Skin of body (tissue), 2 donors: ENCODE data around the gene FHDC1. TPM values are rescaled to one million over a fixed set of nuclear protein-coding genes. Genes with fewer than 3 reads are reported as not detected.

ENCODE experiments used
- DNase-seq: peaks from one replicate; lab custom pipeline; 2025; lab: John Stamatoyannopoulos, UW
- total RNA-seq: library from RNA; depleted of rRNA; stranded (reverse); fragments of >200 nt; gene quantifications from one replicate; pipeline ENCODE4 v1.2.3, GENCODE V29; 2014

Gene FHDC1
- total RNA-seq, 1 donor from 2014 or later = 12.2 TPM

DNA sequence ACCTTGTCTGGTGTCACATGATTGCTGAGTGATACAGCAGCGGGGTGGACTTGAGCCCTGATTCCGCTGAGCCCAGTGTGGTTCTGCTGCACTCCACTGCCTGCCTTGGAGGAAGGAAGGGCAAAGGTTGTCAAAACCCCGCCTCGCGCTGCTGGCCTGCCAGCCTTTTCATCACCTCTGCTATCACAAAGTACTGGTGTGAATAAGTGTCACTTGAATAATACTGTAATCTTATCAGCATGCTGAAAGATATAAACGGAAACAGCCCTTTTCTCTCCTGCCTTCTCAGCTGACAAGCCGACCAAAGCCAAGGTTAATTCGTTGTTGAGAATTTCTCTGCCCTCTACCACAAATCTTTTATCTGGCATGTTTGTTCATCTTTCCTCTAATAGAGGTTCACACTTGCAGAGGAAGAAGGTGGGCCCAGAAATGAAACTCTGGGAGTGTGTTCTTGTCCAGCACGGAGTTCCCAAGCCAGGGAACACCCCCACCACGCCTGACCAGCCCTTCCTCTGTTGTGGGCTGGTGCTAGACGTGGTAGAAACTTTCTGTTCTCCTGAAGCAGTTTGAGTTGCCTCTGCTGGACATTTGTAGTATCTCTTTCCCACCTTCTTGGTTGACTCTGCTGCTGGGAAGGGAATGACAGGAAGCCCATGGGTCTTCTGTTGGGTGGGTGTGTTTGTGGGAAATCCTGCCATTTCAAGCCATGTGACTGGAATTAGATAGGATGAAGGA is 21.5 kb downstream of the FHDC1 start:
- no peak for DNase-seq

DNA sequence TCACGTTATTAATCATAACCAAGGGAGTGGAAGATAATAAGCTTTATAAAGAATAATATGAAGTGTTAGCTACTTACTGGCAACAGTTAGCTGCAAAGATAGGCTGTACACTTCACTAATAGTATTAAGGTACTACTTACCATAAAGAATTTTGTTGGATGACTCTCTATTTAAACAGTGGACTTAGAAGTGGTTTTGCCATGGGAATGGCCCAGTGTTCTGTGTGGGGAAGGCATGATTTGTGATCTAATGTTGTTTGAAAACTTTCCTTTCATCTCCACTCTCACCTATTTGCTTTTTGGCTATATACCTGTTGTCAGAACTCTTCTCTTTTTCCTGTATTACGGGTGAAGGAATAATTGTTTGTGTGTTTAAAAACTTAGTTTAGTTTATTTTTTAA is 23.0 kb downstream of the FHDC1 start:
- no peak for DNase-seq

DNA sequence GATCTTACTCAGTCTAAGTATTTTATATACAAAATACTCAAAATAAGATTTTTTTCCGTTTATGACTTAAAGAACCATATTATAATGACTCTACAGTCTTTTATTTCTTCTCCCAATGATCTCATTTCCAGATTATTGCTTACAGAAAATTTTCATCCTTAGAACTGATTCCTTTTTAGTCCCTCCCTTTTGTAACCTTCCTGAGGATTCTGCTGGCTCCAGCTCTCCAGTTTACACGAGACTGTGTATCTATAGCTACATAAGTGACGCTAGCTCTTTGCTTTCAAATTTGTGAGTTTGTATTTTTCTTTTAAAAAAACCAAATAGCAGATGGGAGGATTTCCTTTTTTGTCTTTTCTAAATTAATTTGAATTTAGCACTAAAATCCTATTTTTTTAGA is 24.0 kb downstream of the FHDC1 start:
- DNase-seq = no peak

DNA sequence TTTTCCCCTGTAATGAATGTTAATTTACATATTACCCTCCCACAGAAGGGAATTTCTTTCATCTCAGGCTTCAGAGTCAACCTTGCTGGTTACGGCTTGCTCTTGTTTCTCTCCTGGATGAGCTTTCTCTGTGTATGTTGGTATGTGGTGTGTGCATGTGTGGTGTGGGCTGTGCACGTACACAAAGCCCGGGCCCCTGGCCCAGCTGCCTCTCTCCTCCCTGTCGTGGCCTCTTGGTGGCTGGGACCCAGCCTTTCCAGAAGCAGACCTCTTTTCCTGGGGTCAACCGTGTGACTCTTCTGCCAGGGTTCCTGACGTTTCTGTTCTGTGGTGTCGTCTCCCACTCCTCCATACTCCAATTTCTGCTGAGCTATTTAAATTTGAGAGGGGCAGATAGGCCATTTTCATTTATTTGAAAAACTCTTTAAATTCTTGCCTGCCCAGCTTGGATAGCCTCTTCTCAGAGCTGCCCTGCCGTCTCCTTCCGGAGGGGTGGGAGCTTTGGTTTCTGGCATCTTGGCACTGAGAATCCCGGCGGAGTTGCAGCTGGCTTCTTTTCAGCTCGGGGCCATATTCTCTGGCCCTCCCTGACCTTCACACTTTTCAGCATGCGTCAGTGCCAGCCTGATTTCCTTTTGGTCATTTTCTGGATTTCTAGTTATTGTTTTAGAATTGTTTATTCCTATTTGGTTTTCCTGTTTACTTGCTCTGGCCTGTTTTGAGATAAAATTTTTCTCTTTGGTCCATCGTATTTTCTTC is 25.1 kb downstream of the FHDC1 start:
- DNase-seq = no peak

DNA sequence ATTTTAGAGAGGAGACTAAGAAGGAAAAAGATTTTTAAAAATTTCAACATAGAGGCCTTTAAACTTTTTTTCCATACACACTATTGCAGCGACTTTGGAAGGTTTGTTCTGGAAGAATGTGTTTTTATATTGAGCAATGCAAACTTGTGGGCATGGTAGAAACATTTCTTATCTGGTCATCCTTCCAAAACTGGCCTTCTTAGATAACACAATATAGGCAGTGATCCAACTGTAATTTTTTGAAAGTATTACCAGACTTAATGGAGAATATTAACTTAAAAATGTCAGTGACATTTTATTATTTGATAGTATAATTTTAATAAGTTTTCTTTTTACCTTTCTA is 25.6 kb downstream of the FHDC1 start:
- DNase-seq = no peak

DNA sequence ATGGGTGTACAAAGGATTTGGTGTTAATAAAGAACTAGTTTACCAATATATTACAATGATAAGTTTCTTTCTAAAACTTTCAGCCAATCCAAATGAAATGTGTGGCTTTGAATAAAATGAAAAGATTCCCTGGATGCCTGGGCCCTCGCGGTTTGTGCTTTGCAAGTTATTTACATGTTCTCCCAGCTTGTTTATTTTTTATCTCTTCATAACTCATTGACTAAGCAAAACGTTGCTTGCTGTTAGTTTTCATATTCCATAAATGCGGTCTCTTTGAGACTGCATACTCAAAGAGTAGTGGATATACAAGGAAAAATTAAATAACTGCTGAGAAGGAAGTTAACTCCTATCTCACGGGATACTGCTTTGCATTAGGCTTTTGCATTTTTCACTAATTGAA is 26.0 kb downstream of the FHDC1 start:
- DNase-seq = no peak

- DNase-seq = no peak
Measured at GRCh38 chr4:152964335-152964734, 28.2 kb downstream of the FHDC1 start.

DNA sequence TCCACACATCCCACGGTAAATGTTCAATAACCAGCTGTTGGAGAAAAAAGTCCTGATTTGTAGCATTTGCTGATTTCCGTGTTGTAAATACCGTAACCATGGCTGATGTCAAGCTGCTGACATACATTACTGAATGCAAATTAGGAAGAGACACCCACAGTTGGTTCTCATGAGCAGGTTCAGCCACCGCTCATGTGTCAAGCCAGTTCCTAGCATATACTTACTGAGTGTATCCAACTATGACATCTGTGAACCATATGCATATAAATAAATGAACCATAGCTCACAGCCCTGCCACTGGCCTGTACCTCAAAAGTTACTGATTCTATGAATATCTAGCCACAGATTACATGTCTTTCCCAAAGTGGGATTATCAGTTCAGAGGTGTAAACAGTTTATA is 29.5 kb downstream of the FHDC1 start:
- DNase-seq = peak; percentile 69

DNA sequence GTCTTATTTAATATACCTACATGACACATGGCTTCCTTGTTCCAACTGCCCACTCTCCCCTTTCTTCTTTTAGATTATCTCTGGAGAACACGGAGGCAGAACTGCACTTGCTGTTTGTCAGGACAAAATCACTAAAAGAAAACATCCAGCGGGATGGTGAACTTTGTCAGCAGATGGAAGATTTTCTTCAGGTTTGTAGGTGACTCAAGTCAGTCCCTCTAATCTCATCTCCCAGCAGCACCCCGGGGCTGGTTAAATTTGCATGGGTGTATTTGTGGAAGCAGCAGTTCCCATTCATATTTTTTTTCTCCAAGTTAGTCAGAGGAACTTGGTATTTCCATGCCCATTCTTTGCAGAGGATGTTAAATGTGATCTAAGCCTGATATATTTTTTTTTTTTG is 31.8 kb downstream of the FHDC1 start:
- DNase-seq = no peak

- DNase-seq = no peak
Measured at GRCh38 chr4:152968806-152969394, 32.8 kb downstream of the FHDC1 start.

GRCh38 chr4:152970102-152970820 is 34.1 kb downstream of the FHDC1 start:
- peak; percentile 38 for DNase-seq

DNA sequence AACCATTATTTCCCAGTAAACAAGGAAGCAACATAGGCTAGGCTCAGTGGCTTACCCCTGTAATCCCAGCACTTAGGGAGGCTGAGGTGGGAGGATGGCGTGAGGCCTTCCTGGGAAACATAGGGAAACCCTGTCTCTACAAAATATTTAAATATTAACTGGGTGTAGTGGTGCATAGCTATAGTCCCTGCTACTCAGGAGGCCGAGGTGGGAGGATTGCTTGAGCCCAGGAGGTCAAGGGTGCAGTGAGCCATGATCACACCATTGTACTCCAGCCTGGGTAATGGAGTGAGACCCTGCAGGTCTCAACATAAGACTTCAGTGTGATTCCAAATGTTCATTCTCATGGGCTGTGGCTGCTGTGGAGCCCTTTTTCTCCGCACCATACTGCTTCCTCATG is 34.9 kb downstream of the FHDC1 start:
- no peak for DNase-seq

- peak; percentile 88 for DNase-seq
Measured at GRCh38 chr4:152972821-152973628, 36.9 kb downstream of the FHDC1 start.

- DNase-seq = peak; percentile 87
Measured at GRCh38 chr4:152973629-152974467, 37.7 kb downstream of the FHDC1 start.

- no peak for DNase-seq
Measured at GRCh38 chr4:152974468-152975379, 38.6 kb downstream of the FHDC1 start.

DNA sequence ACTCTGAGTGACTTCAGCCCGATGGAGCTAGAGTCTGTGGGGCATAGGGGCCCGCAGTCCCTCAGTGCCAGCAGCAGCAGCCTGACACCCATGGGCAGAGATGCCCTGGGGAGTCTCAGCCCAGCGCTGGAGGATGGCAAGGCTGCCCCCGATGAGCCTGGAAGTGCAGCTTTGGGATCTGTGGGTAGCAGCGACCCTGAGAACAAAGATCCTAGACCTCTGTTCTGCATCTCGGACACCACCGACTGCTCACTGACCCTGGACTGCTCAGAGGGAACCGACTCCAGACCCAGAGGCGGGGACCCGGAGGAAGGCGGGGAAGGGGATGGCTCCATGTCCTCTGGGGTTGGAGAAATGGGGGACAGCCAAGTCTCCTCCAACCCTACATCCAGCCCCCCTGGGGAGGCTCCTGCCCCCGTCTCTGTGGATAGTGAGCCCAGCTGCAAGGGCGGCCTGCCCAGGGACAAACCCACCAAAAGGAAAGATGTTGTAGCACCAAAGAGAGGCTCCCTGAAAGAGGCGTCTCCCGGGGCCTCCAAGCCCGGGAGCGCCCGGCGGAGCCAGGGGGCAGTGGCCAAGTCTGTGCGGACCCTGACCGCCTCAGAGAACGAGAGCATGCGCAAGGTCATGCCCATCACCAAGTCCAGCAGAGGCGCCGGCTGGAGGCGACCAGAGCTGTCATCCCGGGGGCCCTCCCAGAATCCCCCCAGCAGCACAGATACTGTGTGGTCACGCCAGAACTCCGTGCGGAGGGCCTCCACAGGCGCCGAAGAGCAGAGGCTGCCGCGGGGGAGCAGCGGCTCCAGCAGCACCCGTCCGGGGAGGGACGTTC is 39.5 kb downstream of the FHDC1 start:
- no peak for DNase-seq

DNA sequence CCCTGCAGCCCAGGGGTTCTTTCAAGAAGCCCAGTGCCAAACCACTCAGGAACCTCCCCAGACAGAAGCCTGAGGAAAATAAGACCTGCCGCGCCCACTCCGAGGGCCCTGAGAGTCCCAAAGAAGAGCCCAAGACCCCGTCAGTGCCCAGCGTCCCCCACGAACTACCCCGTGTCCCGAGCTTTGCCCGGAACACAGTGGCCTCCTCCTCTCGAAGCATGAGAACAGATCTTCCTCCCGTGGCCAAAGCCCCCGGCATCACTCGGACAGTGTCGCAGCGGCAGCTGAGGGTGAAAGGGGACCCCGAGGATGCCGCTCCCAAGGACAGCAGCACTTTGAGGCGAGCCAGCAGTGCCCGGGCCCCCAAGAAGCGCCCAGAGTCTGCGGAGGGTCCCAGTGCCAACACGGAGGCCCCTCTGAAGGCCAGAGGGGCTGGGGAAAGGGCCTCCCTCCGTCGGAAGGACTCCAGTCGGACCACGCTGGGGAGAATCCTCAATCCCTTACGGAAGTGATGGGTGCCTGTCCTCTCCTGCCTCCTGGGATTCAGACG is 40.2 kb downstream of the FHDC1 start:
- no peak for DNase-seq

DNA sequence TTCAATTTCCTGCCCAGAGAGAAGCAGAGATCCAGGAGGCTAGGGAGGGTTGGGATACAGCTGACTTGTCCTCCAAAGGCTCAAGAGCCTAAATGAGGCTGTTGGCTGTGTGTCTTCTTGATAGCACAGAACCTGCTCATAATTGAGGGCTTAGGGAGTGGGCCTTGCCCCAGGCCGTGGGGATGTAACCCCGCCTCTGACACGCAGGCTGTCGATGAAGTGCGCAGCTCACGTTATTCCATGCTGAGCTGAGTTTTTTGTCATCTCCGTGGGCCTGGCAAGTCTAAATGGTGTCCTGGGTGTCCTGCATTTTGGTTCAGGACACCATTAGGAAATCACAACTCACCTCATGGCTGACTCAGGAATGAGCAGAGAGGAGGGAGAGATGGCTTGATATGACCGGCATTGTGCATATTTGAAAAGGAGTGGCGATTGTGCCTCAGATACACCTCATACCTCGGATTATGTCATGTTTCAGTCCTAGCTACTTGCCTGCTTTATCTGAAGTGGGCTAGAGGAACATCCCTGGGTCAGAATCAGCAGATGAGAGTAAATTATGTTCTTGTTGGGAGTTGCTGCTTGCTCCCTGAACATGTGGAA is 43.7 kb downstream of the FHDC1 start:
- no peak for DNase-seq
